ENCODE measurements around the gene NUP155.
"Not testable (repeated sequence)": the region's sequence is repeated elsewhere in the genome, so short reads cannot be mapped to it uniquely, and the experiment has no call there.

The NUP155 gene

GRCh38 chr5:37304888-37305287 lies 66.0 kb downstream of the NUP155 start:
- H2BK12ac ChIP-seq (ENCODE audit: low read length): no peak overlapping the region
- no peak overlapping the region for H3K14ac ChIP-seq (ENCODE audit: low read length)
- no peak overlapping the region for H2BK120ac ChIP-seq (ENCODE audit: low read depth, low read length)
- no peak overlapping the region for H3K9ac ChIP-seq (ENCODE audit: low read depth, low read length, poor library complexity)
- no peak overlapping the region for H4K8ac ChIP-seq (ENCODE audit: low read depth, low read length)
- no peak overlapping the region for H2AK5ac ChIP-seq (ENCODE audit: low read depth, low read length)
- H3K4me2 ChIP-seq (ENCODE audit: insufficient read depth, low read length, poor library complexity, severe bottlenecking): no peak overlapping the region
- no peak overlapping the region for H2BK15ac ChIP-seq (ENCODE audit: low read length)
- H3K27me3 ChIP-seq (ENCODE audit: control insufficient read depth in 3 of 3, insufficient read depth in 3 of 3, low read depth in 1 of 3, low read length in 3 of 3): no peaks in the 10 kb centered on the region
- H3K27ac ChIP-seq (replicated peaks; ENCODE audit: low read length): no peak overlapping the region
- H3K36me3 ChIP-seq (replicated peaks in 1 of 2; ENCODE audit: control insufficient read depth in 2 of 2, insufficient read depth in 2 of 2, low read length in 2 of 2): peaks cover 20 to 95% of the 10 kb centered on the region in 2 donors
- no peak overlapping the region for H4K91ac ChIP-seq (ENCODE audit: low read depth, low read length, poor library complexity)
- no peak overlapping the region for H3K4me3 ChIP-seq (ENCODE audit: low read length in 2 of 2)
- H3K18ac ChIP-seq (ENCODE audit: low read length): no peak overlapping the region
- no peaks in the 10 kb centered on the region for H3K9me3 ChIP-seq (replicated peaks in 1 of 2; ENCODE audit: control insufficient read depth in 2 of 2, insufficient read depth in 1 of 2, low read depth in 1 of 2, low read length in 2 of 2)
- H2AFZ ChIP-seq (ENCODE audit: low read length): no peak overlapping the region
- no peak overlapping the region for H3K23ac ChIP-seq (ENCODE audit: low read depth, low read length, poor library complexity)
- WGBS, 2 donors (ENCODE audit: extremely low coverage in 2 of 2, insufficient read length in 2 of 2, insufficient replicate concordance in 1 of 2): no CpG with 5 or more reads among the region's 2 CpGs
- H2BK5ac ChIP-seq (ENCODE audit: low read length): no peak overlapping the region
- H3K4ac ChIP-seq (ENCODE audit: low read length): no peak overlapping the region
- no peak for DNase-seq (ENCODE audit: low spot score)
- H3K4me1 ChIP-seq (ENCODE audit: control insufficient read depth in 2 of 2, insufficient read depth in 1 of 2, low read depth in 1 of 2, low read length in 2 of 2): no peaks in the 10 kb centered on the region
- H3K79me1 ChIP-seq (ENCODE audit: low read depth, low read length): no peaks in the 10 kb centered on the region

GRCh38 chr5:37296313-37296712 lies 74.6 kb downstream of the NUP155 start:
- DNase-seq (ENCODE audit: low spot score); H2AFZ ChIP-seq (ENCODE audit: low read length); H3K9ac ChIP-seq (ENCODE audit: low read depth, low read length, poor library complexity); H3K4me2 ChIP-seq (ENCODE audit: insufficient read depth, low read length, poor library complexity, severe bottlenecking); H3K4ac ChIP-seq (ENCODE audit: low read length); H3K4me1 ChIP-seq (ENCODE audit: control insufficient read depth in 2 of 2, insufficient read depth in 1 of 2, low read depth in 1 of 2, low read length in 2 of 2); H2BK120ac ChIP-seq (ENCODE audit: low read depth, low read length); H3K27me3 ChIP-seq (ENCODE audit: control insufficient read depth in 3 of 3, insufficient read depth in 3 of 3, low read depth in 1 of 3, low read length in 3 of 3); H4K91ac ChIP-seq (ENCODE audit: low read depth, low read length, poor library complexity); H3K27ac ChIP-seq (replicated peaks; ENCODE audit: low read length); H3K4me3 ChIP-seq (ENCODE audit: low read length in 2 of 2); H2BK12ac ChIP-seq (ENCODE audit: low read length); H2AK5ac ChIP-seq (ENCODE audit: low read depth, low read length); H2BK15ac ChIP-seq (ENCODE audit: low read length); H3K14ac ChIP-seq (ENCODE audit: low read length); H3K23ac ChIP-seq (ENCODE audit: low read depth, low read length, poor library complexity); H4K8ac ChIP-seq (ENCODE audit: low read depth, low read length); H2BK5ac ChIP-seq (ENCODE audit: low read length); H3K18ac ChIP-seq (ENCODE audit: low read length); H3K79me1 ChIP-seq (ENCODE audit: low read depth, low read length); H3K9me3 ChIP-seq (replicated peaks in 1 of 2; ENCODE audit: control insufficient read depth in 2 of 2, insufficient read depth in 1 of 2, low read depth in 1 of 2, low read length in 2 of 2): not testable (repeated sequence)
- no CpG with 5 or more reads among the region's 7 CpGs for WGBS, 2 donors (ENCODE audit: extremely low coverage in 2 of 2, insufficient read length in 2 of 2, insufficient replicate concordance in 1 of 2)
- peaks cover 15 to 83% of the 10 kb centered on the region in 2 donors for H3K36me3 ChIP-seq (replicated peaks in 1 of 2; ENCODE audit: control insufficient read depth in 2 of 2, insufficient read depth in 2 of 2, low read length in 2 of 2)

GRCh38 chr5:37283214-37283820 lies 87.6 kb downstream of the NUP155 start:
- DNase-seq (ENCODE audit: low spot score): no peak

GRCh38 chr5:37275511-37275910 lies 95.4 kb downstream of the NUP155 start:
- no peak overlapping the region for H2AK5ac ChIP-seq (ENCODE audit: low read depth, low read length)
- H3K23ac ChIP-seq (ENCODE audit: low read depth, low read length, poor library complexity): no peak overlapping the region
- H3K4ac ChIP-seq (ENCODE audit: low read length): no peak overlapping the region
- no peak for DNase-seq (ENCODE audit: low spot score)
- no peak overlapping the region for H4K8ac ChIP-seq (ENCODE audit: low read depth, low read length)
- peaks cover 0 to 4% of the 10 kb centered on the region in 2 donors for H3K9me3 ChIP-seq (replicated peaks in 1 of 2; ENCODE audit: control insufficient read depth in 2 of 2, insufficient read depth in 1 of 2, low read depth in 1 of 2, low read length in 2 of 2)
- H2BK12ac ChIP-seq (ENCODE audit: low read length): no peak overlapping the region
- no peak overlapping the region for H3K9ac ChIP-seq (ENCODE audit: low read depth, low read length, poor library complexity)
- no peak overlapping the region for H3K18ac ChIP-seq (ENCODE audit: low read length)
- no peak overlapping the region for H4K91ac ChIP-seq (ENCODE audit: low read depth, low read length, poor library complexity)
- H3K4me2 ChIP-seq (ENCODE audit: insufficient read depth, low read length, poor library complexity, severe bottlenecking): no peak overlapping the region
- no CpG with 5 or more reads among the region's 2 CpGs for WGBS, 2 donors (ENCODE audit: extremely low coverage in 2 of 2, insufficient read length in 2 of 2, insufficient replicate concordance in 1 of 2)
- no peak overlapping the region for H2BK15ac ChIP-seq (ENCODE audit: low read length)
- H3K27ac ChIP-seq (replicated peaks; ENCODE audit: low read length): no peak overlapping the region
- H3K36me3 ChIP-seq (replicated peaks in 1 of 2; ENCODE audit: control insufficient read depth in 2 of 2, insufficient read depth in 2 of 2, low read length in 2 of 2): no peaks in the 10 kb centered on the region
- H3K27me3 ChIP-seq (ENCODE audit: control insufficient read depth in 3 of 3, insufficient read depth in 3 of 3, low read depth in 1 of 3, low read length in 3 of 3): no peaks in the 10 kb centered on the region
- H2BK5ac ChIP-seq (ENCODE audit: low read length): no peak overlapping the region
- H2AFZ ChIP-seq (ENCODE audit: low read length): no peak overlapping the region
- no peak overlapping the region for H3K4me3 ChIP-seq (ENCODE audit: low read length in 2 of 2)
- H3K4me1 ChIP-seq (ENCODE audit: control insufficient read depth in 2 of 2, insufficient read depth in 1 of 2, low read depth in 1 of 2, low read length in 2 of 2): no peaks in the 10 kb centered on the region
- no peak overlapping the region for H2BK120ac ChIP-seq (ENCODE audit: low read depth, low read length)
- no peaks in the 10 kb centered on the region for H3K79me1 ChIP-seq (ENCODE audit: low read depth, low read length)
- no peak overlapping the region for H3K14ac ChIP-seq (ENCODE audit: low read length)

More at GRCh38 chr5:37283214-37283820, 87.6 kb downstream of the NUP155 start:
- no peak overlapping the region for H2BK120ac ChIP-seq (ENCODE audit: low read depth, low read length)
- no peak overlapping the region for H3K23ac ChIP-seq (ENCODE audit: low read depth, low read length, poor library complexity)
- no peak overlapping the region for H3K4ac ChIP-seq (ENCODE audit: low read length)
- no peak overlapping the region for H3K9ac ChIP-seq (ENCODE audit: low read depth, low read length, poor library complexity)
- no peak overlapping the region for H2AK5ac ChIP-seq (ENCODE audit: low read depth, low read length)
- H3K4me3 ChIP-seq (ENCODE audit: low read length in 2 of 2): no peak overlapping the region
- no peak overlapping the region for H2AFZ ChIP-seq (ENCODE audit: low read length)
- H3K27me3 ChIP-seq (ENCODE audit: control insufficient read depth in 3 of 3, insufficient read depth in 3 of 3, low read depth in 1 of 3, low read length in 3 of 3): no peaks in the 10 kb centered on the region
- no peak overlapping the region for H2BK12ac ChIP-seq (ENCODE audit: low read length)
- no peak overlapping the region for H3K27ac ChIP-seq (replicated peaks; ENCODE audit: low read length)
- H3K36me3 ChIP-seq (replicated peaks in 1 of 2; ENCODE audit: control insufficient read depth in 2 of 2, insufficient read depth in 2 of 2, low read length in 2 of 2): peaks cover 0 to 3% of the 10 kb centered on the region in 2 donors
- WGBS, 2 donors (ENCODE audit: extremely low coverage in 2 of 2, insufficient read length in 2 of 2, insufficient replicate concordance in 1 of 2): no CpG with 5 or more reads among the region's 5 CpGs
- H3K79me1 ChIP-seq (ENCODE audit: low read depth, low read length): no peaks in the 10 kb centered on the region
- H2BK5ac ChIP-seq (ENCODE audit: low read length): no peak overlapping the region
- no peak overlapping the region for H3K4me2 ChIP-seq (ENCODE audit: insufficient read depth, low read length, poor library complexity, severe bottlenecking)
- no peak overlapping the region for H3K18ac ChIP-seq (ENCODE audit: low read length)
- H4K91ac ChIP-seq (ENCODE audit: low read depth, low read length, poor library complexity): no peak overlapping the region
- peaks cover 2 to 8% of the 10 kb centered on the region in 2 donors for H3K9me3 ChIP-seq (replicated peaks in 1 of 2; ENCODE audit: control insufficient read depth in 2 of 2, insufficient read depth in 1 of 2, low read depth in 1 of 2, low read length in 2 of 2)
- H3K14ac ChIP-seq (ENCODE audit: low read length): no peak overlapping the region
- no peak overlapping the region for H2BK15ac ChIP-seq (ENCODE audit: low read length)
- H3K4me1 ChIP-seq (ENCODE audit: control insufficient read depth in 2 of 2, insufficient read depth in 1 of 2, low read depth in 1 of 2, low read length in 2 of 2): no peaks in the 10 kb centered on the region
- H4K8ac ChIP-seq (ENCODE audit: low read depth, low read length): no peak overlapping the region

All from neuronal stem cell (in vitro differentiated cells).